HG03060 (cell line): ENCODE data around the gene ZSCAN10.
A peak's percentile ranks its signal among the peaks of the same experiment; 100 is the strongest.

Source experiments
- ATAC-seq: cut with Tn5 transposase; IDR thresholded peaks from one replicate; pipeline ENCODE4 v1.9.1; 2021; ENCODE audit warnings: low read depth, moderate number of reproducible peaks; ENCODE audit not compliant: unreplicated experiment

Gene ZSCAN10

GRCh38 chr16:3134338-3135125 is 35.4 kb upstream of the ZSCAN10 start, which contains the start of gene ZNF213:
Gene ZNF213 (plus strand): TSS chr16:3135029. CDS start chr16:3137281, 2,252 bp downstream.
- ATAC-seq = peak; percentile 88

DNA sequence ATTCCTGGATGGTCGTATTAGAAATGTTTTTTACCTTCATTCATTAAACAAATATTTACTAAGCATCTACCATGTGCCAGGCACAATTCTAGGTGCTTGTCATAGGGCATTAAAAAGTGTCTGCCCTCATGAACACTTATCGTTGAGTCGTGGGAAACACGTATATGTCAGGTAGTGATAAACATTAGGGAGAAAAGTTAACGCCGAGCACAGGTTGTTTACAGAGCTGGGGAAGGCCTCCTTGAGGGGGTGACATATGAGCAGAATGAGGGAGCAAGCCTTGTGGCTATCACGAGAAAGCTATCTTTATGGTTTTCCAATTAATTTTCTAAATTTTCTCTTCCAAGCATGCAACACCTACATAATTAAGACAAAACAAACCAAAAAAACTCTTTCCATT is 34.8 kb upstream of the ZSCAN10 start:
- no peak for ATAC-seq

- ATAC-seq = no peak
Observed at GRCh38 chr16:3131755-3132377, 32.8 kb upstream of the ZSCAN10 start.

GRCh38 chr16:3129137-3130131 is 30.3 kb upstream of the ZSCAN10 start:
- ATAC-seq = no peak

DNA sequence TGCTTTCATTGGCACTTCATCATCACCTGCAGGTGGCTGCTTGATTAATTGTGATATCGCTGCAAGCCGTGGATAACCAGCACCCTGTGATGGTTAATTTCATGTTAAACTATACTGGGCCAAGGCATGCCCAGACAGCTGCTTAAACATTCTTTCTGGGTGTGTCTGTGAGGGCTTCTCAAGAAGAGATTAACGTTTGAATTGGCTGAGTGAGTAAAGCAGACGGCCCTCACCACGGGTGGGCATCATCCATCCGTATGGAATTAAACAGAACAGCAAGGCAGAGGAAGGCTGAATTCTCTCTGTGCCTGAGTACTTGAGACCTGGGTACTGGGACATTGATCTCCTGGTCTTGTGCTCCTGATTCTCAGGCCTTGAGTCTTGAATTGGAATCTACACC is 28.7 kb upstream of the ZSCAN10 start:
- no peak for ATAC-seq

GRCh38 chr16:3123986-3124886 is 25.1 kb upstream of the ZSCAN10 start:
- ATAC-seq = peak; percentile 56

DNA sequence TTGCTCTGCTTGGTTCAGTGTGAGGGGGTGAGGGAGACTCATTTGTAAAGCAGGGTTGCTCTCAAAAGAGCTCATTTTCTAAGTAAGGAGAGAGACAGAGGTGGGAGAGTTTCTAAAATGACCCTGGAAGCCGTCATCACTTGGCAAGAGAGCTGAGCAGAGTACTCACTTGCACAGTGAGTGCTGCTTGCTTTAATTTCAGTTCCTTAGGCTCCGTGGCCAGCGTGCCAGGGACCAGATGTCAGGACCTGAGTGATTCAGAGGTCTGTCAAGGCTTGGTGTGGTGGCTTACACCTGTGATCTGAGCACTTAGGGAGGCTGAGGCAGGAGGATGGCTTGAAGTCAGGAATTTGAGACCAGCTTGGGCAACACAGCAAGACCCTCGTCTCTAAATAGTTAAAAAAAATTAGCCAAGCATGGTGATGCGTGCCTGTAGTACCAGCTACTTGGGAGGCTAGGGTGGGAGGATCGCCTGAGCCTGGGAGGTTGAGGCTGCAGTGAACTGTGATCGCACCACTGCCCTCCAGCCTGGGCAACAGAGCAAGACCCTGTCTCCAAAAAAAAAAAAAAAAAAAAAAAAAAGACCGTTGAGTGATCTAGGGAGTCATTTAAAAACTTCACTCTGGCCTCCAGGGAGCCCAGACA is 24.0 kb upstream of the ZSCAN10 start:
- no peak for ATAC-seq

DNA sequence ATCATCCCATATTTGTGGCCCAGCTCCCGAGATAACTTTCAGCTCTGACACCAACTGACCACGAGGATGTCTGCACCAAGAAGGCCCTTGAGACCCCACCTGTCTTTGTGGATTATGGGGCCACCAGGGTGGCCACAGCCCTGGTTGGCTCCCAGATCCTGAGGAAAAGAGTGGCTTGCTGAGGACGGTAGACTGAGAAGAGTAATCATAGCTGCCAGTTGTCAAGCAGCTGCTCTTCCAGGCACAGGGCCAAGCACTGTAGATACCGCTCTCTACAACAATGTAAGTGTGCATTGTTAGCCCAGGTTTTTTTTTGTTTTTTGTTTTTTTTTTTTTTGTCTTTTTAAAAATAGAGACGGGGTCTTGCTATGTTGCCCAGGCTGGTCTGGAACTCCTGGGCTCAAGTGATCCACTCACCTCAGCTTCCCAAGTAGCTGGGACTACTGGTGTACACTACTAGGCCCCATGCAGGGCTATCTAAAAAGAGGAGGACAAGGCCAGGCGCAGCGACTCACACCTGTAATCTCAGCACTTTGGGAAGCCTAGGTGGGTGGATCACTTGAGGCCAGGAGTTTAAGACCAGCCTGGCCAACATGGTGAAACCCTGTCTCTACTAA is 22.9 kb upstream of the ZSCAN10 start:
- ATAC-seq = no peak

GRCh38 chr16:3120435-3120834 is 21.3 kb upstream of the ZSCAN10 start:
- ATAC-seq = no peak

GRCh38 chr16:3119701-3120408 is 20.8 kb upstream of the ZSCAN10 start:
- no peak for ATAC-seq

GRCh38 chr16:3119286-3119685 is 20.2 kb upstream of the ZSCAN10 start:
- ATAC-seq = no peak

DNA sequence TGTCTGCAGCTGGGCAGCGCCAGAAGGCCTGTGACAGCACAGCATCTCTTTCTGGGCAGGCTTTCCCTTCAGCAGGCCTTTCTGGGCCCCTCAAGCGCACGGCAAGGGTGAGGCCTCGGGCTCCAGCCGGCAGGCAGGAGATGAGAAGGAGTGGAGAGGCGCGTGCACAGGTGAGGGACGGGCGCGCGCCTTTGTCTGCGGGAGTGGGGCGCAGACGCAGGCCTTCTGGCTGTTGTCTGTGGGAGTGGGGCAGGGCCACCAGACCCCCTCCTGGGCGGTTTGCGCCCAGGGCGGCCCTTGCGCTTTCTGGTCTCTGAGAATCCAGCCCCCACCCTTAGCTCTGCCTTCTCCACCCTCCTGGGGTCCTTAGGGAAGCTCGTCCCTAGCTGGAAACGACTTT is 19.8 kb upstream of the ZSCAN10 start:
- ATAC-seq = no peak

DNA sequence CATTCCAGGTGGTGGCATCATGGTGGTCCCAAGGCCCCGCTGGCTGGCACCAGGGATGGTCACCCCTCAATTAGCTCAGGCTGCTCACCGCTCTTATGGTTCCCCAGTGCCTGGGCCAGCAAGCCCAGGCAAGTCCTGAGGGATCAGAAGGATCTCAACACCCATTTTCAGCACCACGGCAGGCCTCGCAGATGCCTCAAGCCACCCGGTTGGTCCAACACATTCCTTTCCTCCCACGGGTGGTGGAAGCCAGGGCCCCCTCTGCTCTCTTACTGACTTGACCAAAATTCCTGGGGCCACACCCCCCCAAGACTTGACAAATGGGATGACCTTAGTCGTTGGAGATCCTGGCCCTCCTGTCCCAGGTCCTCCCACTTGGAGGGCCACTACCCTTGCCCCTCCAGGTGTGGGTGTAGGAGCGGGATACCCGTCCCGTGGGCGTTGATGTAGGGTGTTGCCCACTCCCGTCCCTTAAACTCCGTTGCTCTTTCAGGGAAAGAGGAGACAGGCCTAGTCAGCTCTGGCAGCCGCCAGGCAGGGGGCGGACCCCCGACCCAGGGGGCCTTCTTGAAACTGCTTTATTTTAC is 19.2 kb upstream of the ZSCAN10 start:
- ATAC-seq = no peak

GRCh38 chr16:3115561-3115960 is 16.5 kb upstream of the ZSCAN10 start:
- ATAC-seq = no peak

DNA sequence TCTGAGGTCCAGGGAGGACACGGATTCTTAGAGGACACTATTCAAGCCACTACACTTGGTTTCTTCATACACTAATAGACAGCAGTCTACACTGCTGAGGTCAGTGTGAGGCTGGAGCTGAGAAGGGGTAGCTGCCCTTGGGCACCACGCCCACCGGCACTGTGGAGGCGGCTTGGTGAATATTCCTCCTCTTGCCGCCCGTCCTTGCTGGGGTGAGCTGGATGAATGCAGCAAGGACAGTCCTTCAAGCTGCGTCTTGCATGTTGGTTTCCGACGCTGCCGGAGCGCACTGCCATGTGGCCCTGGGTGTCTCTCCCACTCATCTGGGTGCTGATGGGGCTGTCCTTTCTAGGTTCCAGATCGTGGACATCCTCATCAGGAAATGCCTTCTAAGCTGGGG is 15.9 kb upstream of the ZSCAN10 start:
- ATAC-seq = no peak

DNA sequence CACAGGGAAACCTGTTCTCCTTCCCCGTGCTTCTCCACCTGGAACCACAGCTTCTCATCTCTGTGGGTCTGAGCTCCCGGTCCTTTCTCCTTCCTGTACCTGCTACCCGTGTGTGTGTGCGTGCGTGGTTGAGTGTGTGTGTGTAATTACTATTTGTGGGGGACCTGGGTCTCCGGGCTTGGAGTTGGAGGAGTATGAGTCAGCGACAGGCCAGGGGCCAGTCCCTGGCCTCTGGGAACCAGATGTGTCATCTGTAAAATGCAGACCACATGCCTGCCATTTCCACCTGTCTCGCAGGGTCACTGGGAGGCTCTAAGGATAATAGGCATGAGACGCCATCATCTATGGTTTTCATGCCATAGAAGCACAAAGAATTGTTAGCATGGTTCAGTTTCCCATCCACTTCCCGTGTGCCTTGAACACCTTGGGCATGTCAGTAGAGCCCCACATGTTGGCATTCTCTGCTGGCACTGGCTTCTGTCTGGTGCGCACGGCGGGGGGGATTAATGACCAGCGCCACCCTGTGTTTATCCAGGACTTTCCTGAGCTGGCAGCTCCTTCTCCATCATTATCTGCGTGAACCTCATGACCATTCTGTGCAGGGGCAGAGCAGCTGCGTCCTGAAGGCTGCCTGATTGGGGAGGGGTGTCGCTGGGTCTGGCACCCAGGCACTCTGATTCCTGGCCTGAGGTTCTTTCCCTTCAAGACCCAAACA is 14.8 kb upstream of the ZSCAN10 start:
- ATAC-seq = no peak

DNA sequence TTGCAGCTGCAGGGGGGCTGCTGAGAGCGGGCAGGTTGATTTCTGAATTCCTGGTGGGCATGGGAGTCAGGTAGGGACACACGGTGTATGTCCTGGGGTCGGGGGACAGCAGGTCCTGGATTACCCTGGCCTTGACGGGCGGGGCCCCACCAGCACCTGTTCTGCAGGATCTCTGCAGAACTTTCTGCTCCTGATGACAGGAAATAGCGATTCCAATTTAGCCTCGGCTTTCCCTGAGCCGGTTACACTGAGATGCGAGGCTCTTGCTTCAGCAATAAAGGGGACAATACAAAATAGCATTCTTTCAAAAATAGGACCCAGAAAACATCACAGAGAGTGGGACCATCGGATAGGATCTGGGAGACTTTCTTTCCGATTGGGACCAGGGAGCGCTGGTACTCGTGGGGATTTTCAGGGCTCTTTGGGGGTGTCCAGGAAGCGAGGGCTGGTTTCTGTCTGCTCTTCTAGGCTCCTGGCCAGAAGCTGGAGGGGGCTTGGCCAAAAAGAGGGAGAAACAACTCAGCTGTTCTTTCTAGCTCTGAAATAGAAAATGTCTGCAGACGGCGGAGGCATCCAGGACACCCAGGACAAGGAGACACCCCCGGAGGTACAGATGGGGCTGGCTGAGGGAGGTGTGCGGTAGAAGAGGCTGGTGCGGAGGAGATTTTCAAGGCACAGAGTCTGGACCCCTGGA is 13.9 kb upstream of the ZSCAN10 start:
- ATAC-seq = no peak
